Stimulated activated CD8-positive, alpha-beta memory T cell treated with anti-CD3 and anti-CD28 coated beads, Interleukin-4, amount 100 ng/mL, for 48 hours (primary cell): ENCODE data around the gene SPAG9.

Experiments
- DNase-seq: peaks from one replicate; pipeline ENCODE4 v3.0.0-alpha.2; 2020

SPAG9 gene

GRCh38 chr17:51035431-51035830 is 85.2 kb downstream of the SPAG9 start:
- DNase-seq = no peak

DNA sequence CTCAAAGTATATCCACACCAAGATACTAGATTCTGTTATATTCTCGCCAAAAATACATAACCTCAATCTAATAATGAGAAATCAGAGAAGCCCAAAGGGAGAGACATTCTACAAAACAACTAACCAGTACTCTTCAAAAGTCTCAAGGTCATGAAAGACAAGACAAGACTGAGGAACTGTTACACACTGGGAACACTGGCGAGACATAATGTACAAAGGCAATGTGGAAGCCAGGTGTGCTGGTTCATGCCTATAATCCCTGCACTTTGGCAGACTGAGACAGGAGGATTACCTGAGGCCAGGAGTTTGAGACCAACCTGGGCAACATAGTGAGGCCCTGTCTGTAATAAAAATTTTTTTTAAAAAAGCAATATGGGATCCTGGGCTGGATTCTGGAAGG is 85.9 kb downstream of the SPAG9 start:
- DNase-seq = no peak

DNA sequence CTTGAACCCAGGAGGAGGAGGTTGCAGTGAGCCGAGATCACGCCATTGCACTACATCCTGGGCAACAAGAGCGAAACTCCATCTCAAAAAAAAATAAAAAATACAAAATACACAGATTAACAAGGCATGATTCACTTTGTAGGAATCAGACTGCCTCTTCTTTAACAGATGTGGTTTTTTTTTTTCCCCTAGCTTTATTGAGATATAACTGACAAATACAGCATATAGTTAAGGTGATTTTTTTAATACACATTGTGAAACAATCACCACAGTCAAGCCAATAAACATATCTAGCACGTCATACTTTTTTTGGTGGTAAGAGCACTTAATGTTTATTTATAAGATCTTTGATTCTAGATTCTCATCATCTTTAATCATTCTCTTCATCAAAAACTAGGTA is 87.8 kb downstream of the SPAG9 start:
- DNase-seq = no peak

DNA sequence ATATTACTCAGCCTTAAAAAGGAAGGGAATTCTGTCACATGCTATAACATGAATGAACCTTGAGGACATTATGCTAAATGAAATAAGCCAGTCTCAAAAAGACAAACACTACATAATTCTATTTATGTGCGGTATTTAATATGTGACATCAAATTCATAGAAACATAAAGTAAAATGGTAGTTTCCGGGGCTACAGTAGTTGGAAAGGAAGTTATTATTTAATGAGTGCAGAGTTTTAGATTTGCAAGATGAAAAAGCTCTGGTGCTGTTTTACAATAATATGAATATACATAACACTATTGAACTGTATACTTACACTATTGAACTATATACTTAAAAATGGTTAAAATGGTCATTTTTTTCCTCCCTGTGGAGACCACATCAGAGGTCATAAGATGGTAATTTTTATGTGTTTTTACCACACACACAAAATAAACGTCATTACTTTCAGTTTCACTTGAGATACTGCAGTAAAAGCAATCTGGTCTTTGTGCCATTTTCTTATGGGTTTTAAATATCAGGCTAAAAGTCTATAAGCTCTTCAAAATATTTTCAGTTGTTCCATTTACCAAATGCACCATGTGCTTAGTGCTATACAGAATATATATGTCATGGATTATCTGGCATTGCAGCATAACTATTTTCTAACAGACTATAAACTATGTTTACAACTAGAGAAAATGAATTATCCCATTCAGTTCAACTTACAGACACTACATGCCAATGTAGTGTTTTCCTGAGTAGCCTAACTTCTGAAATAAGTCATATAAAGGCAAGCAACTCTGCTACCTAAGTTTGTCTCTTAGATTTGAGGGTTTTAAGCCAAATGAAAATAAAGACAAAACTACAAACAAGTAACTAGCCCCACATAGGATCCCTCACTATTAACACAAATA is 90.9 kb downstream of the SPAG9 start:
- no peak for DNase-seq

DNA sequence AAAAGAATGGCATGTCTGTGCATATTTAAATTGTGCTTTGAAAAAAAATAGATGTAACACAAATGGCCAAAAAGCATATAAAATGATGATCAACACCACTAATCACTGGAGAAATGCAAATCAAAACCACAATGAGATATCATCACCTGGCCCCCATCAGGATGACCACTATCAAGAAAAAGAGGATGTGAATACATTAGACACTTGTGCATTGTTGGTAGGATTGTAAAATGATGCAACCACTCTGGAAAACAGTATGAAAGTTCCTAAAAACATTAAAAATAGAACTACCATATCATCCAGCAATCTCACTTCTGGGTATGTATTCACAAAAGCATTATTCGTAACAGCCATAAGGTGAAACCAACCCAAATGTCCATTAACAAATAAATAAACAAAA is 91.5 kb downstream of the SPAG9 start:
- DNase-seq = no peak

DNA sequence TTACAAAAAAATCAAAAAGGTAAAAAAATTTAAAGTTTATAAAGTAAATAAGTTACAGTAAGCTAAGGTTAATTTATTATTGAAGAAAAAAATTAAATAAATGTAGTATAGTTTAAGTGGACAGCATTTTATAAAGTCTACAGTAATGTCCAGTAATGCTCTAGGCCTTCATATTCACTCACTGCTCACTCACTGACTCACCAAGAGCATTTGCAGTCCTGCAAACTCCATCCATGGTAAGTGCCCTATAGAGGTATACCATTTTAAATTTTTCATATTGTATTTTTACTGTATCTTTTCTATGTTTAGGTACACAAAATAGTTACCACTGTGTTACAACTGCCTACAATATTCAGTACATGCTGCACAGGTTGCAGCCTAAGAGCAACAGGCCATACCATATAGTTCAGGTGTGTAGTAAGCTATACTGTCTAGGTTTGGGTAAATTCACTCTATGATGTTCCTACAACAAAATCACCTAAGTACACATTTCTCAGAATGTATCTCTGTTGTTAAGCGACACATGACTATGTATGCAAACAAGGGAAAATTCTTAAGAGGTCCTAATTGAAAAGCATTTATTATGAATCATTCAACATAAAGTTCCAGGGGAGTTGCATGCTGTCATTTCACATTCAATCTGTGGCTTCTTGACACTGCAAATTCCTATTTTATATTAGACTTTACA is 92.3 kb downstream of the SPAG9 start:
- no peak for DNase-seq

GRCh38 chr17:51018541-51018940 is 102.1 kb downstream of the SPAG9 start:
- no peak for DNase-seq

DNA sequence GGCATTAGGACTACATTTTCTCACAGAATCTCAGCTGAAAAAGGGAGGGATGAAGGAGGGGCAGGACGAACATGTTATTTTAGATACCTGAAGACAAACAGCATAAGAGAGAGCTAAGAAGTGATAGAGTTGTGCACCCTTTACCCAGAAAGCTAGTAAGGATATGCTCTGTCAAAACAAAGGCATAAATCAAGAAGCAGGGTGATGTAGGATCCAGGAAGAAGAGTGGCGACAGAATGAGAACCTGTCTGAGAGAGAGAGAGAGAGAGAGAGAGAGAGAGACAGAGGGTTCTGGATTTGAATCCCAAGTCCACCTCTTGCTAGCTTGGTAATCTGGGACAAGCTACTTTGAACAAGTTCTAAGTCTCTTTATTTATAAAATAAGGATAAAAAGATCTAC is 103.4 kb downstream of the SPAG9 start:
- no peak for DNase-seq

- no peak for DNase-seq
Observed at GRCh38 chr17:51016099-51016498, 104.6 kb downstream of the SPAG9 start.

GRCh38 chr17:51015145-51015558 is 105.5 kb downstream of the SPAG9 start:
- DNase-seq = no peak

DNA sequence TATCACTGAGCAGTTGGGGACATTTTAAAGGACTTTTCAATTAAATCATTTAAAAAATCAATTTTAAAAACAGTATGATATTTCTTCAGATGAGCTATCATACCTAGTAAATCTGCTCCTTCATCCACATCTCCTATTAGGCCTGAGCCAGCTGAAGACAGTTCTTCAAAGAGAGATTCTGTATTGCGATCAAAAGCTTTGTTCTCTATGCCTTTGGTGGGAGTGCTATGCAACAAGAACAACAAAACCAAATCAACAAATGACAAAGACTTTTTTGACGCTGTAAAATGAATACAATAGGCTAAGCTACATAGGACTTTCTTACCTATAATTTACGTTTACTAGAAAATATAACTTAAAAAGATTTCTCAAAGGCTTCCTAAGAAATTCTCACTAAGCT is 106.5 kb downstream of the SPAG9 start:
- no peak for DNase-seq

GRCh38 chr17:51013322-51013721 is 107.3 kb downstream of the SPAG9 start:
- no peak for DNase-seq

- no peak for DNase-seq
Observed at GRCh38 chr17:51012538-51012937, 108.1 kb downstream of the SPAG9 start.

- DNase-seq = no peak
Observed at GRCh38 chr17:51010173-51010675, 110.4 kb downstream of the SPAG9 start.

GRCh38 chr17:51006601-51007000 is 114.1 kb downstream of the SPAG9 start:
- DNase-seq = no peak

GRCh38 chr17:51005768-51006167 is 114.9 kb downstream of the SPAG9 start:
- no peak for DNase-seq

DNA sequence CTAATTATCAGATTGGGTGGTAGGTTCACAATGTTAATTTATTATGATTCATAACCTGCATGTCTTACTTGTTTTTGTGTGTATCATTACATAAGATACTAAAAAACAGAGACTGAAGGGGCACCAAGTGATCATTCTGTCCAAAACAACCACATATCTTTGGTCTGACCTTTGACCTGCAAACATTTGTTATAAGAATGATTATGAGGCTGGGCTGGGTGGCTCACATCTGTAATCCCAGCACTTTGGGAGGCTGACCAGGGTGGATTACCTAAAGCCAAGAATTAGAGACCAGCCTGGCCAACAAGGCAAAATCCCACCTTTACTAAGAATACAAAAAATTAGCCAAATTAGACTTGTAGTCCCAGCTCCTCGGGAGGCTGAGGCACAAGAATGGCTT is 116.4 kb downstream of the SPAG9 start:
- DNase-seq = no peak

GRCh38 chr17:51000835-51001638 is 119.6 kb downstream of the SPAG9 start:
- no peak for DNase-seq

DNA sequence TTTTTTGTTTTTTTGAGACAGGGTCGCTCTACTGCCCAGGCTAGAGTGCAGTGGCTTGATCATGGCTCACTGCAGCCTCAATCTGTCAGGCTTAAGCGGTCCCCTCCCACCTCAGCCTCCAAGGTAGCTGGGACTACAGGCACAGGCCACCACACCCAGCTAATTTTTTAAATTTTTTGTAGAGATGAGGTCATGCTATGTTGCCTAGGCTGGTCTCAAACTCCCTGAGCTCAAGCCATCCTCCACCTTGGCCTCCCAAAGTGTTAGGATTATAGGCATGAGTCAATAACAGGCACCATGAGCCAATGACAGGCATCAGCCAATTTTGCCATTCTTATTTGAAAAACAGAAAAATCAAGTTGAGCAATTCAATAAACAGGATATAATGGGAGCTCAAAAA is 125.0 kb downstream of the SPAG9 start:
- DNase-seq = no peak

DNA sequence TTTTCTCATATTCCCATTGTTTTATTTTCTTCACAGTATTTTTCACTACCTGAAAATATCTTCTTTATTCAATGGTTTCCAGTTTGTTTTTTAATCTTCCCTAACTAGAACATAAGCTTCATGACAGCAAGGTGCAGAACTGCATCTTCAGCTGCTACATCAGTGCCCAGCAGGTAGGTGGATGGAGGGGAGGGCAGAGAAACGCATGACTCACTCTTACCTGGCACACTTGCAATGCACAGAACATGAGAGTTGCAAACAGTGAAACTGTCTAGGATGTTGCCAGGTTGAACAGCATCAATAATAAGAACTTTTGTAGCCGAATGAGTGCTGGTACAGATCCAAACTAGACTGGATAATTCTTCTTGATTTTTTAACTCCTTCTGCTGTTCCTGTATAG is 127.1 kb downstream of the SPAG9 start:
- no peak for DNase-seq

DNA sequence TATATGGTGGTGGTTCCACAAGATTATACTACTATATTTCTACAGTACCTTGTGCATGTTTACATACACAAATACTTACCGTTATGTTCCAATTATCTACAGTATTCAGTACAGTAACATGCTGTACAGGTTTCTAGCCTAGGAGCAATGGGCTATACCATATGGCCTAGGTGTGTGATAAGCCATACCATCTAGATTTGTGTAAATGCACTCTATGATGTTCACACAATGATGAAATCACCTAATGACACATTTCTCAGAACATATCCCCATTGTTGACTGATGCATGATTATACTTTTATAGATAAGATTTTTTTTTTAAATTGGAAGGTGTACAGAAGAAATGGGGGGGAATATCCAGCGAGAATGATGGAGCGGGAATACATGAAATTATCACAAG is 131.5 kb downstream of the SPAG9 start:
- DNase-seq = no peak

DNA sequence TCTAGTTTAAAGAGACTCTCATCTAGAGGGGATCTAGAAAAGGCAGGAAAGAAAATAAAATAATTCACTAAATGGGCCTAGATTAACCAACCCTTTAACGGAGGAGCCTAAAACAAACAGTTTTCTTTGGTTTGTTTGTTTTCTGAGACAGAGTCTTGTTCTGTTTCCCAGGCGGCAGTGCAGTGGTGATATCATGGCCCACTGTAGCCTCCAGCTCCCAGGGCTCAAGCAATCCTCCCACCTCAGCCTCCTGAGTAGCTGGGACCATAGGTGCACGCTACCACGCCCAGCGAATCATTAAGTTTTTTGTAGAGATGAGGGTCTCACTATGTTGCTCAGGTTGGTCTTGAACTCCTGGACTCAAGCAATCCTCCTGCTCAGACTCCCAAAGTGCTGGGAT is 132.2 kb downstream of the SPAG9 start:
- no peak for DNase-seq

DNA sequence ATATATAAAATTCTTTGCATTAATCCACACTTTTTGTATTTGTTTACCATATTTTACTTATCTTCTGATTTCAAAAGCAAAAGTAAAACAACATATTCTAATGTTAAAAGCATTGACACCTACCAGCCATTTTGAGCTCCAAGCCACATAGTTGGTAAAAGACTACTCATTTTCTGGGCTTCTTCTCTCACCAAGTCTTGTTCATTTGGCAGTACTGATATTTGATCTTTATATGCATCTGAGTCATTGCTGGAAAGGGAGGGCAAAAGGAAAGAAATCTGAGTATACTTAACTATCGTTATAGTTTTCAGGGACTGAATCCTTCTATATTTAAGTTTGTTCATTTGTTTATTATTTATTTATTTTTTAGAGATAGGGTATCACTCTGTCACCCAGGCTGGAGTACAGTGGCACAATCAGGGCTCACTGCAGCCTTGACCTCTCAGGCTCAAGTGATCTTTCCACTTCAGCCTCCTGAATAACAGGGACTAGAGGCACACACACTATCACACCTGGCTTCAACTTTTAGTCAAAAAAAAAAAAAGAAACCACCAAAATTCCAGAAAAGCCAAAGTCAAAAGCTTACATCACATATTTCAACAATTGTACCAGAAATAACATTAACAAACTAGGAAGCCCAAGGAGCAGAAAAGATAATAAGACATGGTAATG is 133.5 kb downstream of the SPAG9 start:
- no peak for DNase-seq
